DMS153 treated with DMSO at 0.1 percent for 48 hours (cell line): ENCODE data around the gene COASY.
"Not testable (repeated sequence)": the region's sequence is repeated elsewhere in the genome, so short reads cannot be mapped to it uniquely, and the experiment has no call there.

Experiments used
- DNase-seq: peaks from one replicate; lab custom pipeline; 2025; ENCODE audit not compliant: unreplicated experiment; lab: John Stamatoyannopoulos, UW

COASY gene

GRCh38 chr17:42609814-42610801 is 48.2 kb downstream of the COASY start:
- not testable (repeated sequence) for DNase-seq

DNA sequence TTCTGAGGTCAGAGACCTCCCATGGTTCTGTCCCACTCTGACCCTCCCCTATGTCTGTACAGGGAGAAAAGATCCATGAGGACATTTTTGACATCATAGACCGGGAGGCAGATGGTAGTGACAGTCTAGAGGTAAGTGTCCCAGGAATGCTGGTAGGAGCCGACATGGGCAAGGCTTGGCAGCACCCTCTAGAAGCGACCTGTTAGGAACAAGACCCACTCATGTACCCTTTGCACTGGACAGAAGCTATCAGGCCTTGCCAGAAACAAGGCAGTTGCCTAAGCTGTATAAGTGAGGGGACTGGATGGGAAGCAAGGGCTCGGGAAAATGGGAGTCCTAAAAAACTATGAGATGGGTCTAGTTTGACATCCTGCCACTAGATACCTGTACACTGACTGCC is 50.1 kb downstream of the COASY start:
- DNase-seq = no peak

DNA sequence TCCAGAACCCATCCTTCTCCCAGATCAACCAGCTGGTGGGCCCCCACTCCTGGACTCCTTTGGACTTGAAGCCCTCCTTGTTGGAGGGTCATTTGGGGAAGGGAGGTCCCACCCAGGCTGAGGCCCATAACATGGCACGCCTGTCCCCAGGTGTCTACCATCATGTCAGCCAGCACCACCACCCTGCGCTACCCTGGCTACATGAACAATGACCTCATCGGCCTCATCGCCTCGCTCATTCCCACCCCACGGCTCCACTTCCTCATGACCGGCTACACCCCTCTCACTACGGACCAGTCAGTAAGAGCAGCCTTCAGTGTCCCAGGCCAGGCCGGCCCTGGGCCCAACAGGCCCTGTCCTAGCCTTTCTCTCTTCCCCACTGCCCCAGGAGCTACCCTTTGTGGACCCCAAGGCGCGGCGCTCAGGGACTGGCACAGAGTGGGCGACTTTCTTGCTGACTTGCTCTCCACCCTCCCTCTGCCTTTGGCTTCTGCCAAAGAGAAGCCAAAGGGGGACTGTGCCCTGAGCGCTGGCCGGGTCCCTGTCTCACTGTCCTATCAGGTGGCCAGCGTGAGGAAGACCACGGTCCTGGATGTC is 51.8 kb downstream of the COASY start:
- DNase-seq = no peak
